Mesodermal cell (in vitro differentiated cells): Measurements from ENCODE around the gene FAM118A. TPM values are rescaled to one million over a fixed set of nuclear protein-coding genes. Genes with fewer than 3 reads are reported as not detected.
"Not testable (repeated sequence)": the region's sequence is repeated elsewhere in the genome, so short reads cannot be mapped to it uniquely, and the experiment has no call there.

ENCODE experiments used
- H3K27ac ChIP-seq: 2 replicates; pipeline ENCODE4 v1.7.0; 2013; ENCODE audit warnings: mild to moderate bottlenecking, low read depth, low read length, moderate library complexity; ENCODE audit not compliant: severe bottlenecking
- H3K36me3 ChIP-seq: 2 replicates; pipeline ENCODE4 v1.7.1; 2013; ENCODE audit warnings: mild to moderate bottlenecking, low read length, moderate library complexity; ENCODE audit not compliant: control insufficient read depth, insufficient read depth
- H3K4me1 ChIP-seq: one replicate; pipeline ENCODE4 v1.7.1; 2013; ENCODE audit warnings: mild to moderate bottlenecking, low read length; ENCODE audit not compliant: insufficient read depth, control insufficient read depth, poor library complexity, severe bottlenecking
- H3K4me3 ChIP-seq: 2 replicates; pipeline ENCODE4 v1.7.0; 2013; ENCODE audit warnings: low read length, control low read depth, mild to moderate bottlenecking; ENCODE audit not compliant: insufficient read depth, poor library complexity, severe bottlenecking; ENCODE audit errors: extremely low read depth
- H3K9me3 ChIP-seq: 2 replicates; pipeline ENCODE4 v1.7.1; 2013; ENCODE audit warnings: mild to moderate bottlenecking, low read length, moderate library complexity; ENCODE audit not compliant: control insufficient read depth
- WGBS, 2 experiments: methylation state at CpG; one replicate each; pipeline ENCODE4 v1.1.5; 2013; ENCODE audit warnings: missing lambda C conversion rate in 2 of 2; ENCODE audit not compliant: insufficient coverage in 2 of 2; 5-methylcytosine and 5-hydroxymethylcytosine counted together
- polyA plus RNA-seq, 2 experiments: library from polyadenylated mRNA; stranded (reverse); fragments of 50-300 nt; gene quantifications; one replicate each; pipeline ENCODE4 v1.2.3, GENCODE V29; 2013

FAM118A gene
- 25.0 TPM for polyA plus RNA-seq (2013, experiment 1 of 2)
- 27.0 TPM for polyA plus RNA-seq (2013, experiment 2 of 2)

- Histone ChIP-seq H3K4me1 (peaks cover 26% of the 10 kb centered on the region), H3K27ac (peak within 1 kb of the TSS; percentile 67), H3K36me3 (peaks cover 10% of the 10 kb centered on the region), H3K9me3 (no peaks in the 10 kb centered on the region), H3K4me3 (peak within 1 kb of the TSS; percentile 93)
- WGBS, 2 experiments = 2% methylated on average over 41 to 69 of the region's 95 CpGs
These were observed at the start of gene FAM118A for GRCh38 chr22:45309422-45310227. Gene FAM118A, plus strand, starts transcription at chr22:45309934. Its CDS starts 12,446 bp downstream, at chr22:45322380.

GRCh38 chr22:45260395-45260759, 49.4 kb upstream of the FAM118A start:
- not testable (repeated sequence) for H3K9me3 ChIP-seq, H3K4me3 ChIP-seq, H3K36me3 ChIP-seq, H3K27ac ChIP-seq
- WGBS, 2 experiments = 83 to 92% methylated on average over 4 to 7 of the region's 9 CpGs
- peaks cover 21% of the 10 kb centered on the region for H3K4me1 ChIP-seq

- 96 to 98% methylated on average over 17 to 20 of the region's 20 CpGs for WGBS, 2 experiments
- Histone ChIP-seq H3K36me3 (no peaks in the 10 kb centered on the region), H3K4me1 (peaks cover 18% of the 10 kb centered on the region), H3K27ac (no peak overlapping the region), H3K9me3 (no peaks in the 10 kb centered on the region), H3K4me3 (no peak overlapping the region)
These were observed 48.2 kb upstream of the FAM118A start for GRCh38 chr22:45261407-45262088.

- Histone ChIP-seq H3K4me1 (peaks cover 18% of the 10 kb centered on the region), H3K36me3 (no peaks in the 10 kb centered on the region), H3K27ac (no peak overlapping the region), H3K4me3 (no peak overlapping the region), H3K9me3 (no peaks in the 10 kb centered on the region)
- WGBS, 2 experiments = 82 to 87% methylated on average over 10 to 11 of the region's 13 CpGs
These were observed 47.4 kb upstream of the FAM118A start for GRCh38 chr22:45262195-45262930.

GRCh38 chr22:45262931-45263462, 46.7 kb upstream of the FAM118A start:
- WGBS, 2 experiments = 87 to 97% methylated on average over 8 to 13 of the region's 14 CpGs
- H3K36me3 ChIP-seq = no peaks in the 10 kb centered on the region
- H3K9me3 ChIP-seq = no peaks in the 10 kb centered on the region
- no peak overlapping the region for H3K4me3 ChIP-seq
- H3K4me1 ChIP-seq = peaks cover 18% of the 10 kb centered on the region
- peak overlapping the region; percentile 32 for H3K27ac ChIP-seq

- no peaks in the 10 kb centered on the region for H3K9me3 ChIP-seq
- H3K4me3 ChIP-seq = no peak overlapping the region
- 39 to 46% methylated on average over 15 of the region's 17 CpGs for WGBS, 2 experiments
- no peaks in the 10 kb centered on the region for H3K36me3 ChIP-seq
- H3K4me1 ChIP-seq = peaks cover 18% of the 10 kb centered on the region
- peak overlapping the region; percentile 32 for H3K27ac ChIP-seq
These were observed 46.1 kb upstream of the FAM118A start for GRCh38 chr22:45263463-45264269.

GRCh38 chr22:45265535-45265934, 44.2 kb upstream of the FAM118A start:
- Histone ChIP-seq H3K4me1 (peaks cover 18% of the 10 kb centered on the region), H3K4me3 (no peak overlapping the region), H3K27ac (no peak overlapping the region), H3K36me3 (no peaks in the 10 kb centered on the region), H3K9me3 (no peaks in the 10 kb centered on the region)
- 94% methylated on average over 3 to 4 of the region's 7 CpGs for WGBS, 2 experiments

GRCh38 chr22:45268167-45268957, 41.4 kb upstream of the FAM118A start:
- Histone ChIP-seq H3K36me3 (no peaks in the 10 kb centered on the region), H3K27ac (peak overlapping the region; percentile 87), H3K4me3 (peak overlapping the region; percentile 52), H3K4me1 (peaks cover 10% of the 10 kb centered on the region), H3K9me3 (no peaks in the 10 kb centered on the region)
- WGBS, 2 experiments = 1% methylated on average over 13 to 22 of the region's 47 CpGs

- Histone ChIP-seq H3K27ac (peak overlapping the region; percentile 87), H3K4me1 (peaks cover 3% of the 10 kb centered on the region), H3K9me3 (no peaks in the 10 kb centered on the region), H3K4me3 (peak overlapping the region; percentile 52), H3K36me3 (no peaks in the 10 kb centered on the region)
- WGBS, 2 experiments = 4 to 6% methylated on average over 31 to 43 of the region's 60 CpGs
These were observed 40.5 kb upstream of the FAM118A start for GRCh38 chr22:45268958-45269844.
